Karpas-422 (cell line): ENCODE data around the gene CDYL2. TPM values are rescaled to one million over a fixed set of nuclear protein-coding genes. Genes with fewer than 3 reads are reported as not detected.

Source experiments
- DNase-seq: peaks from one replicate; pipeline ENCODE4 v3.0.0-alpha.2; 2015
- H2AFZ ChIP-seq: fragments of 200-600 bp; sonication (generic); 2 replicates; pipeline ENCODE4 v1.6.1; 2014; ENCODE audit warnings: antibody characterized with exemption, low read length, mixed read lengths
- H3K27ac ChIP-seq: fragments of 200-600 bp; sonication (generic); 2 replicates; pipeline ENCODE4 v1.5.1; 2014; ENCODE audit warnings: mild to moderate bottlenecking, low read length, moderate library complexity
- H3K27me3 ChIP-seq: fragments of 200-600 bp; sonication (generic); 2 replicates; pipeline ENCODE4 v1.6.1; 2014; ENCODE audit warnings: low read length, mixed read lengths
- H3K36me3 ChIP-seq: fragments of 200-600 bp; sonication (generic); 2 replicates; pipeline ENCODE4 v1.6.1; 2014; ENCODE audit warnings: low read length, mixed read lengths; ENCODE audit not compliant: insufficient read depth
- H3K4me1 ChIP-seq: fragments of 200-600 bp; sonication (generic); 2 replicates; pipeline ENCODE4 v1.6.1; 2014; ENCODE audit warnings: mild to moderate bottlenecking, low read length, mixed read lengths
- H3K4me2 ChIP-seq: fragments of 200-600 bp; sonication (generic); 2 replicates; pipeline ENCODE4 v1.6.1; 2014; ENCODE audit warnings: low read length, low read depth, mild to moderate bottlenecking; ENCODE audit not compliant: poor library complexity, severe bottlenecking
- H3K4me3 ChIP-seq: fragments of 200-600 bp; sonication (generic); 2 replicates; pipeline ENCODE4 v1.5.1; 2014; ENCODE audit warnings: mild to moderate bottlenecking, antibody characterized with exemption, low read length, mixed read lengths
- H3K79me2 ChIP-seq: fragments of 200-600 bp; sonication (generic); 2 replicates; pipeline ENCODE4 v1.6.1; 2014; ENCODE audit warnings: mild to moderate bottlenecking, low read length, mixed read lengths
- H3K9ac ChIP-seq: fragments of 200-600 bp; sonication (generic); 2 replicates; pipeline ENCODE4 v1.6.0; 2014; ENCODE audit warnings: low read length
- H3K9me2 ChIP-seq: fragments of 200-600 bp; sonication (generic), shearing (Covaris generic); replicated peaks from 2 replicates; pipeline ENCODE4 v1.6.0; 2014; ENCODE audit warnings: mild to moderate bottlenecking, low read length, moderate library complexity; ENCODE audit not compliant: insufficient read depth
- H3K9me3 ChIP-seq: fragments of 300-700, 200-600 bp; sonication (generic); 2 replicates; pipeline ENCODE4 v1.6.1; 2014; ENCODE audit warnings: low read length, mixed read lengths
- H4K20me1 ChIP-seq: fragments of 200-600 bp; sonication (generic); 2 replicates; pipeline ENCODE4 v1.6.1; 2014; ENCODE audit warnings: mild to moderate bottlenecking, antibody characterized with exemption, low read length, low read depth; ENCODE audit not compliant: insufficient read depth
- total RNA-seq: library from RNA; depleted of rRNA; stranded (reverse); fragments of >200 nt; shearing (Covaris generic); gene quantifications from 2 replicates; pipeline ENCODE4 v1.2.3, GENCODE V29; 2014; ENCODE audit warnings: low replicate concordance

CDYL2 gene
- total RNA-seq, 1 experiment from 2014 or later, result not detected

DNA sequence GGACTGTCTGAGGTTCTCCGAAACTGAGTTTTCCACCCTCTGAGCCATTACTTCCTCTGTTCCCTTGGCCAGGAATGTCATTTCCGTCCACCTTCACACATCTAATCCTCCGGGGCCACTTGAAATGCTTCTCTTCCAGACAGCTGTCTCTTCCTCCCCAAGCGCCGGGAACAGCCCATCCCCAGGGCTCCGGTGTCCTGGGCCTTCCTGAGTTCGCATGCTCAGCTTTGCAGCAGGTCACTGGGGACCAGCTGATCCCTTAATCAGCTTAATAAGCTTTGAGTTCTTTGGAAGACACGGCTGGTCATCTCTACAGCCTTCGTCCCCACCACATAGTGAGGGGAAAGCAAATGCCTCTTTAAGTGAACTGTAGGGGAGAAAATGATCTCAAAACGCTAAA lies 140.2 kb downstream of the CDYL2 start:
- Histone ChIP-seq H3K36me3 (no peaks in the 10 kb centered on the region), H3K9me3 (no peaks in the 10 kb centered on the region), H3K4me1 (no peaks in the 10 kb centered on the region), H3K79me2 (no peaks in the 10 kb centered on the region), H3K27ac (no peak overlapping the region), H3K9ac (no peak overlapping the region), H4K20me1 (no peaks in the 10 kb centered on the region), H3K27me3 (no peaks in the 10 kb centered on the region; the same call in 1 of the 2 replicates), H2AFZ (no peak overlapping the region), H3K4me2 (no peak overlapping the region), H3K9me2 (no peaks in the 10 kb centered on the region), H3K4me3 (no peak overlapping the region)
- no peak for DNase-seq

DNA sequence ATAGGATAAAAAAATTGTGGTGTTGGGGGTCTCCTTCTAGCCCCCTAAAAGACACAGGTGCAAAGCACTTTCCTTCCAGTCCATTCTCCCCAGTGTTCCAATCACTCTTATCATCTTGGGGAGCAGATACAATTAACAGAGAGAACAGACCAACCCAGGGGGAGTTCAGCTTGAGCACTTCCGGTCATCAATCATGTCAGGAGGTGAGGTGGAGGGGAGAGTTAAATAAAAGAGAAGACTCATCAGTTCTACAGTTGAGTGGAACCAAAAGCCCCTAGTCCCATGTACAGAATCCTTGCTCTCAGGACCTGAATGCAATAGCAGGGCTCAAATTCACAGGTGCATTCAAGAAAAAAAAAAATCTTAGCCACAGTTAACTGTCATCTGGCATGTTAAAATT lies 141.3 kb downstream of the CDYL2 start:
- Histone ChIP-seq H3K9me3 (no peaks in the 10 kb centered on the region), H3K4me1 (no peaks in the 10 kb centered on the region), H3K4me2 (no peak overlapping the region), H2AFZ (no peak overlapping the region), H3K36me3 (no peaks in the 10 kb centered on the region), H3K79me2 (no peaks in the 10 kb centered on the region), H3K9ac (no peak overlapping the region), H3K27ac (no peak overlapping the region), H3K27me3 (no peaks in the 10 kb centered on the region; the same call in 1 of the 2 replicates), H3K4me3 (no peak overlapping the region), H4K20me1 (no peaks in the 10 kb centered on the region), H3K9me2 (no peaks in the 10 kb centered on the region)
- DNase-seq, result peak; percentile 63

DNA sequence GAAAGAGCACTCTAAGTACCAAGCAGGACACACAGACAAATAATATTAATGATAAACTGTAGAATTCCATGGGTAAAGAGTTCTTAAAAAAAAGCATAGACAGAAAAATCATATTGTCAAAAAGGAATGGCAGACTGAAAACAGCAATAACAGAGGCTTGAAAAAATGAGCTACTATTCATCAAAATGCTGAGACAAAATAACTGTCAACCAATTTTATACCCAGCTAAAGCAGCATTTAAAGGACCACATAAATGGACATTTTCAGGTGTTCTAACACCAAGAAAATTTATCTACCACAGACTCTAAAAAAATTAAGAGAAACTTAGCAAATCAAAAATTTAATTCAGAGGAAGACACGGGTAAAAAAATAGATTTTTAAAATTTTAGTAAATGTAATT lies 144.5 kb downstream of the CDYL2 start:
- Histone ChIP-seq H2AFZ (no peak overlapping the region), H3K4me3 (no peak overlapping the region), H3K27me3 (no peaks in the 10 kb centered on the region; the same call in 1 of the 2 replicates), H4K20me1 (no peaks in the 10 kb centered on the region), H3K4me2 (no peak overlapping the region), H3K4me1 (no peaks in the 10 kb centered on the region), H3K36me3 (no peaks in the 10 kb centered on the region), H3K9ac (no peak overlapping the region), H3K9me3 (no peaks in the 10 kb centered on the region), H3K79me2 (no peaks in the 10 kb centered on the region), H3K9me2 (no peaks in the 10 kb centered on the region), H3K27ac (no peak overlapping the region)
- DNase-seq, result no peak

DNA sequence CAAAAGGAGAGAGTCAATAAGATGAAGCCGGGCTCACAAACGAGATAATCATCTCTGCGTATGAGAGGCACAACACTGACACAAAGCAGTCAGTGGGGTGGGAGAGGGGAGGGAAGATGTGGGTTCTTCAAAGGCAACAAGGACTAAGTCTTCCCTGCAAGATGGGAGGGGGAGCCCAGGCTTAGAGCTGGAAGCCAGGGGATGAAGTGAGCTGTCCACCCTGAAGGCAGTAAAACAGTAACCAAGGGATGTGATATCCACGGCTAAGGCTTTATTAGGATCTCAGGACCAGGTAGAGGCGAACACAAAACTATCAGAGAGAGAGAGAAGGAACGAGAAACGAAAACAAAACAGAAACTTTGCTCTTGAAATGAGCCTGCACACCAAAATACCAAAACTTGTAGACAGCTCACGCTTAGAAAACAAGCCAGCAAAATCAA lies 147.7 kb downstream of the CDYL2 start:
- Histone ChIP-seq H2AFZ (no peak overlapping the region), H3K79me2 (no peaks in the 10 kb centered on the region), H3K4me3 (no peak overlapping the region)

DNA sequence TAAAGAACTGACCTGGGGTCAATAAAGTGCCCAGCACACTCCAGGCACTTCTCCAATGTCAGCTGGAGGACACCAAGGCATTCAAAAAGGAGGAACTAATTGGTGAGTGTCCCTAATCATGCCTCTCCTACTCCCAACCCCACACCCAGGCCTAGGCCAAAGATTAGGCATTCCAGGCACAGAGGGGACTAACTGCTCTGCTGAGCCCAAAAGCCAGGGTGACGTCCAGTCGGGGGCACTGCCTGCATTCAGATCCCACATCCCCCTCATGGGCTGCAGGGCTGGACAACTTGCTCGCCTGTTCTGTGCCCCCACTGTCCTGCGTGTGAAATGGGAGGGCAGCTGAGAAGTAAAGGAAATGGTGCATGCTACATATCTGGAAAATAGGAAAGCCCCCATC lies 148.2 kb downstream of the CDYL2 start:
- Histone ChIP-seq H3K4me2 (no peak overlapping the region), H2AFZ (no peak overlapping the region), H3K27ac (no peak overlapping the region)

More for the DNA sequence above, 147.7 kb downstream of the CDYL2 start:
- Histone ChIP-seq H3K9me2 (no peaks in the 10 kb centered on the region), H3K27me3 (no peaks in the 10 kb centered on the region; the same call in 1 of the 2 replicates), H3K9ac (no peak overlapping the region), H4K20me1 (no peaks in the 10 kb centered on the region), H3K9me3 (no peaks in the 10 kb centered on the region), H3K4me1 (no peaks in the 10 kb centered on the region), H3K4me2 (no peak overlapping the region), H3K36me3 (no peaks in the 10 kb centered on the region), H3K27ac (no peak overlapping the region)
- no peak for DNase-seq

DNA sequence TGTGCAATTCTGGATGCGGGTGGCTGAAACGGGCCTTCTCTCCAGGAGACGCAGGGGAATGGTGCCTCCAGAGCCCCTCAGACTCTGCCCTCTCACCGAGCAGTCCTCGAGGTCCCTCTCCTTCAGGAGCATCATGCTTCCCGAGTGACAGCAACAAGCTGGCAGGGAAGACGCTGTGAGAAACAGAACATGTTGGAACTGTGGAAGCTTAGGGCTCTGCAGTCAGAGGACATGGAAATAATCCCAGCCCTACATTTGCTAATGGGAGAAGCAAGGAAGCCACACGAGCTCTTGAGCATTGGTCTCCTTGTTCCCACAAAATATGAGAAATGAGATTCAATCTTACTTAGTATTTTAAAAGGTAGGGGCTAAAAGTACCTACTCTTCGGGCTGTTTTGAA lies 148.6 kb downstream of the CDYL2 start:
- DNase-seq, result no peak
- no peaks in the 10 kb centered on the region for H3K36me3 ChIP-seq
- no peaks in the 10 kb centered on the region for H3K4me1 ChIP-seq
- no peaks in the 10 kb centered on the region for H4K20me1 ChIP-seq
- no peak overlapping the region for H3K27ac ChIP-seq
- no peak overlapping the region for H3K9ac ChIP-seq
- no peak overlapping the region for H3K4me3 ChIP-seq
- H3K27me3 ChIP-seq, result no peaks in the 10 kb centered on the region; the same call in 1 of the 2 replicates
- H3K4me2 ChIP-seq, result no peak overlapping the region
- H3K9me2 ChIP-seq, result no peaks in the 10 kb centered on the region
- no peaks in the 10 kb centered on the region for H3K79me2 ChIP-seq
- no peaks in the 10 kb centered on the region for H3K9me3 ChIP-seq
- no peak overlapping the region for H2AFZ ChIP-seq

More for the DNA sequence above, 148.2 kb downstream of the CDYL2 start:
- Histone ChIP-seq H4K20me1 (no peaks in the 10 kb centered on the region), H3K27me3 (no peaks in the 10 kb centered on the region; the same call in 1 of the 2 replicates), H3K9me2 (no peaks in the 10 kb centered on the region), H3K9ac (no peak overlapping the region), H3K4me1 (no peaks in the 10 kb centered on the region), H3K79me2 (no peaks in the 10 kb centered on the region), H3K9me3 (no peaks in the 10 kb centered on the region), H3K4me3 (no peak overlapping the region), H3K36me3 (no peaks in the 10 kb centered on the region)
- no peak for DNase-seq

DNA sequence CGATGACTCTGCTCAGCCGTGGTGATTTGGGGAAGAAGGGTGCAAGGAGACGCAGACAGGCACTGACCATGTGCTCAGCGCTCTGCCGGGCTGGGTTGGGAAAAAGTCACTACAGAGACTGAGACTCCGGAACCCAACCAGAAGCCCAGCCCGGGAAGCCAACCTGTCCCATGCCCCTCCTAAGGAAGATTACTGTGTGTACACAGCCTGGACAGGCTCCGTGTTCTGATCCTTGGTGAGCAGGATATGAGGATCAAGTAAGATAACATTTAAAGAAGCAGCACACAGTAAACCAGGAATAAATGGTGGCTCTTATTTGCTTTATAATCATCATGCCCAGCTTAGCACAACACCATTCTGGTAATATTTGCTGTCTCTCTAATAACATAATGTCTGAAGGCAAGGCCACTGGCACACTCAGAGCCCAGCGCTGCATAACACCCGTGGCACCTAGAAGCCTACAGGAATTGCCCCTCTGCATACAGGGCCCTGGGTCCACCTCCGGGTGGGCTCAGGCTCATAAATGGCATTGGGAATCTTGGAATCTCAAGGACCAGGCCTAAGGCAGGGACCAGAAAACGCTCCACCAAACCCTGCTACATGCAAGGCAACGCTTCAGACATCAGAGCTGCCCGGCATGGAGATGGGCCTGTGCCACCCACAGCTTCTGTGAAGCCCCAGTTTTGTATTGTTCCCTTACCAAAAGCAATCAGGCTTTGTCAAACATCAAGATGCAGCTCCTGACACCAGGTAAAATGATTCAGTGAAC lies 150.1 kb downstream of the CDYL2 start:
- no peaks in the 10 kb centered on the region for H3K9me2 ChIP-seq
- no peaks in the 10 kb centered on the region for H4K20me1 ChIP-seq
- H2AFZ ChIP-seq, result no peak overlapping the region
- no peaks in the 10 kb centered on the region for H3K9me3 ChIP-seq
- H3K36me3 ChIP-seq, result no peaks in the 10 kb centered on the region
- H3K79me2 ChIP-seq, result no peaks in the 10 kb centered on the region
- H3K4me3 ChIP-seq, result no peak overlapping the region
- H3K27ac ChIP-seq, result no peak overlapping the region
- no peak overlapping the region for H3K9ac ChIP-seq
- no peak for DNase-seq
- H3K4me1 ChIP-seq, result peaks cover 4% of the 10 kb centered on the region; the same call in 1 of the 2 replicates
- no peak overlapping the region for H3K4me2 ChIP-seq
- no peaks in the 10 kb centered on the region for H3K27me3 ChIP-seq

DNA sequence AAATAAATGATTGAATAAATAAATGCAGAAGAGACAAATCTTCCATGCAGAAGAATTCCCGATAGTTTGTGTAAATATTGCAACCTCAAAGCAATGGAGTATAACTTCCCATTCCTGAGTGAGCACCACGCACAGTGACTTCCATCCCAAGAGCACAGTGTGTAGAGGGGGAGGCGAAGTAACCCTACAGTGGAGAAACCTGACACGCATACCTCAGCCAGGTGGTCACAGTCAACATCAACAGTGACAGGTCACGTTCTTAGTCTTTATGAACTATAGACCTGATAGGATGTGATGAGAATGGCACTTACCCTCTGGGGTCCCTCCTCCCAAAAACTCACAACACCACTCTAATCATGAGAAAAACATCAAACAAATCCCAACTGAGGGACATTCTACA lies 152.0 kb downstream of the CDYL2 start:
- no peak overlapping the region for H3K9ac ChIP-seq
- no peak overlapping the region for H3K27ac ChIP-seq
- no peak overlapping the region for H2AFZ ChIP-seq
- peaks cover 4% of the 10 kb centered on the region; the same call in 1 of the 2 replicates for H3K4me1 ChIP-seq
- H4K20me1 ChIP-seq, result no peaks in the 10 kb centered on the region
- H3K36me3 ChIP-seq, result no peaks in the 10 kb centered on the region
- H3K27me3 ChIP-seq, result no peaks in the 10 kb centered on the region
- no peak for DNase-seq
- H3K9me2 ChIP-seq, result no peaks in the 10 kb centered on the region
- H3K4me2 ChIP-seq, result no peak overlapping the region
- H3K4me3 ChIP-seq, result no peak overlapping the region
- no peaks in the 10 kb centered on the region for H3K9me3 ChIP-seq
- no peaks in the 10 kb centered on the region for H3K79me2 ChIP-seq
